ENCODE measurements around the gene ARHGAP25. TPM values are rescaled to one million over a fixed set of nuclear protein-coding genes. Genes with fewer than 3 reads are reported as not detected.
A peak's percentile ranks its signal among the peaks of the same experiment; 100 is the strongest.

The ARHGAP25 gene
- polyA plus RNA-seq, 4 donors: 1.8 to 7.6 (median 3.1) TPM

DNA sequence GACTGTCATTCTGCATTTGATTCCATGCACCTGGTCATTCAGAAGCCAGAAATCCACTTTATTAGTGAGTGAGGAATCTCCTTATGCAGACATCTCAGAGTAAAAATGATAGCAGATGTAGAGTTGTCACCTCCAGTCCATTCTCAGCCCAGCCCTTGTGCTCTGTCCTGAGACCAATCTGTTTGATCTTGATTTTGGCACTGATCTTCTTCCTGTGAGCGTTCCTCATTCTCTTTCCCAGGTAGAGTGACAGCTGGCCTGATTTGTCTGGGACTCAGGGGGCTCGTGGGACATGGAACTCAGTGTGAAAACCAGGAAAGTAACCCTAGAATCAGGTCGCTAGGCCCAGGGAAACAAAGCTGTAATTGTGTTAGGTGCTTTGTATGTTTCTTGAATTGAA, 8.9 kb downstream of the ARHGAP25 start:
- H3K9me3 ChIP-seq (ENCODE audit: control insufficient read depth in 2 of 2, insufficient read depth in 1 of 2, low read depth in 1 of 2, low read length in 1 of 2): no peaks in the 10 kb centered on the region
- FAIRE-seq (no peak), DNase-seq (no peak)
- no peak overlapping the region for H3K4me3 ChIP-seq (ENCODE audit: low read depth in 1 of 3, low read length in 3 of 3)
- peaks cover 0 to 7% (median 0%) of the 10 kb centered on the region in 3 donors for H3K4me1 ChIP-seq (ENCODE audit: control insufficient read depth in 3 of 3, insufficient read depth in 2 of 3, low read depth in 1 of 3, low read length in 2 of 3)
- no peaks in the 10 kb centered on the region for H3K27me3 ChIP-seq (ENCODE audit: control insufficient read depth in 3 of 3, insufficient read depth in 3 of 3, low read length in 3 of 3)
- H3K27ac ChIP-seq (ENCODE audit: low read depth in 1 of 3, low read length in 2 of 3): no peak overlapping the region
- WGBS, 3 donors: 69 to 81% (median 80%) methylated on average over 3 of the region's 3 CpGs
- no peaks in the 10 kb centered on the region for H3K36me3 ChIP-seq (ENCODE audit: control insufficient read depth in 3 of 3, insufficient read depth in 2 of 3, low read depth in 1 of 3, low read length in 3 of 3)

DNA sequence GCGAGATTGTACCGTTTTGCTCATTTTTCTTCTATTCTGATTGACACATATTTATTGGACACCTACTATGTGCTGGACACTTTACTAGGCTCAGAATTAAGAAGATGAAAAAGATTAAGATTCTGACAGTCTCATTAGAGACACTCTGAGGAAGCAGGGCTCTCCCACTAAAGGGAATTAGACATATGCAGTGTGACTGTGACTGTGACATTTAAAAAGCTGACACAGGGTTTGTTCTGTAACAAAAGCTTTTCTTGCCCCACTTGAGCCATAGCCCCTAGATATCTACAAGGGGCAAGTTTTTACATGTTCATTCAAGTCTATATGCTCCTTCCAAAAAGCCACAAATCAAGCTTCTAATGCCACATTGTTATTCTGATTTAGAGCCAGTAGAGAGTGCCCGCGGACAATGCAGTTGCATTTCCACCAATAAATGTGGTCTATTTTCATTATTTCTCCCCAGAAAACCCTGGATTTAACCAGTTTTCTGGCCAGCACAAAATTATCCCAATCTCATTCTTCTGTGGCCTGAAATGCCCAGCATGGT, 9.8 kb downstream of the ARHGAP25 start:
- Histone ChIP-seq H3K4me3 (ENCODE audit: low read depth in 1 of 3, low read length in 3 of 3) (no peak overlapping the region), H3K36me3 (ENCODE audit: control insufficient read depth in 3 of 3, insufficient read depth in 2 of 3, low read depth in 1 of 3, low read length in 3 of 3) (no peaks in the 10 kb centered on the region), H3K27ac (ENCODE audit: low read depth in 1 of 3, low read length in 2 of 3) (no peak overlapping the region), H3K4me1 (ENCODE audit: control insufficient read depth in 3 of 3, insufficient read depth in 2 of 3, low read depth in 1 of 3, low read length in 2 of 3) (peaks cover 0 to 7% (median 0%) of the 10 kb centered on the region in 3 donors), H3K9me3 (ENCODE audit: control insufficient read depth in 2 of 2, insufficient read depth in 1 of 2, low read depth in 1 of 2, low read length in 1 of 2) (no peaks in the 10 kb centered on the region), H3K27me3 (ENCODE audit: control insufficient read depth in 3 of 3, insufficient read depth in 3 of 3, low read length in 3 of 3) (no peaks in the 10 kb centered on the region)
- FAIRE-seq (no peak), DNase-seq (no peak)
- WGBS, 3 donors: 82 to 89% (median 88%) methylated on average over 4 of the region's 4 CpGs

- 72 to 87% (median 74%) methylated on average over 2 of the region's 2 CpGs for WGBS, 3 donors
- H3K4me3 ChIP-seq (ENCODE audit: low read depth in 1 of 3, low read length in 3 of 3): no peak overlapping the region
- H3K9me3 ChIP-seq (ENCODE audit: control insufficient read depth in 2 of 2, insufficient read depth in 1 of 2, low read depth in 1 of 2, low read length in 1 of 2): no peaks in the 10 kb centered on the region
- H3K27ac ChIP-seq (ENCODE audit: low read depth in 1 of 3, low read length in 2 of 3): no peak overlapping the region
- peaks cover 0 to 5% (median 0%) of the 10 kb centered on the region in 3 donors for H3K4me1 ChIP-seq (ENCODE audit: control insufficient read depth in 3 of 3, insufficient read depth in 2 of 3, low read depth in 1 of 3, low read length in 2 of 3)
- no peaks in the 10 kb centered on the region for H3K36me3 ChIP-seq (ENCODE audit: control insufficient read depth in 3 of 3, insufficient read depth in 2 of 3, low read depth in 1 of 3, low read length in 3 of 3)
- no peak for DNase-seq
- no peak for FAIRE-seq
- H3K27me3 ChIP-seq (ENCODE audit: control insufficient read depth in 3 of 3, insufficient read depth in 3 of 3, low read length in 3 of 3): no peaks in the 10 kb centered on the region
Observed at GRCh38 chr2:68745006-68745405, 10.4 kb downstream of the ARHGAP25 start.

GRCh38 chr2:68746408-68746807, 11.8 kb downstream of the ARHGAP25 start:
- Histone ChIP-seq H3K4me3 (ENCODE audit: low read depth in 1 of 3, low read length in 3 of 3) (no peak overlapping the region), H3K36me3 (ENCODE audit: control insufficient read depth in 3 of 3, insufficient read depth in 2 of 3, low read depth in 1 of 3, low read length in 3 of 3) (no peaks in the 10 kb centered on the region), H3K4me1 (ENCODE audit: control insufficient read depth in 3 of 3, insufficient read depth in 2 of 3, low read depth in 1 of 3, low read length in 2 of 3) (no peaks in the 10 kb centered on the region), H3K9me3 (ENCODE audit: control insufficient read depth in 2 of 2, insufficient read depth in 1 of 2, low read depth in 1 of 2, low read length in 1 of 2) (no peaks in the 10 kb centered on the region), H3K27ac (ENCODE audit: low read depth in 1 of 3, low read length in 2 of 3) (no peak overlapping the region), H3K27me3 (ENCODE audit: control insufficient read depth in 3 of 3, insufficient read depth in 3 of 3, low read length in 3 of 3) (no peaks in the 10 kb centered on the region)
- FAIRE-seq (no peak), DNase-seq (no peak)
- WGBS, 3 donors: 93 to 95% (median 95%) methylated on average over 11 of the region's 11 CpGs

DNA sequence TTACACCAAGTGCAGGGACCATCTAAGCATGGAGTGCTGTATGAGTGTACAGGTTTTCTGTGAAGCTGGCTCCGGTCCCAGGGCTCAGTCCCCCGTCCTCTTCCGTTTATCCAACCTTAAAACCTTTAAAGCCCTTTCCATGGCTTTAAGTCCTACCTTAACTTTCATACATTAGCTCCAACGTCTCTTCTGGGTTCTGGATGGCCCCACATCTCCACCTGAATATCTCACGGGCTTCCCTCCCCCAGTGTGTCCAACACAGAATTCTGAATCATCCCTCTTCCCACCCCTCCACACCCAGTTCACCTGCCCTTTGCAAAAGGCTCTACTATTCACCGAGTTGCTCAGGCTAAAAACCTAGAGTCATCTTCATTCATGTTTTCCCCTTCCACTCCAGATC, 12.8 kb downstream of the ARHGAP25 start:
- Histone ChIP-seq H3K36me3 (ENCODE audit: control insufficient read depth in 3 of 3, insufficient read depth in 2 of 3, low read depth in 1 of 3, low read length in 3 of 3) (no peaks in the 10 kb centered on the region), H3K27ac (ENCODE audit: low read depth in 1 of 3, low read length in 2 of 3) (no peak overlapping the region), H3K27me3 (ENCODE audit: control insufficient read depth in 3 of 3, insufficient read depth in 3 of 3, low read length in 3 of 3) (no peaks in the 10 kb centered on the region), H3K4me3 (ENCODE audit: low read depth in 1 of 3, low read length in 3 of 3) (no peak overlapping the region), H3K9me3 (ENCODE audit: control insufficient read depth in 2 of 2, insufficient read depth in 1 of 2, low read depth in 1 of 2, low read length in 1 of 2) (no peaks in the 10 kb centered on the region), H3K4me1 (ENCODE audit: control insufficient read depth in 3 of 3, insufficient read depth in 2 of 3, low read depth in 1 of 3, low read length in 2 of 3) (no peaks in the 10 kb centered on the region)
- FAIRE-seq (no peak), DNase-seq (no peak)
- WGBS, 3 donors: 74 to 87% (median 81%) methylated on average over 6 of the region's 6 CpGs

- no peaks in the 10 kb centered on the region for H3K36me3 ChIP-seq (ENCODE audit: control insufficient read depth in 3 of 3, insufficient read depth in 2 of 3, low read depth in 1 of 3, low read length in 3 of 3)
- FAIRE-seq (no peak), DNase-seq (no peak)
- no peak overlapping the region for H3K4me3 ChIP-seq (ENCODE audit: low read depth in 1 of 3, low read length in 3 of 3)
- no peaks in the 10 kb centered on the region for H3K4me1 ChIP-seq (ENCODE audit: control insufficient read depth in 3 of 3, insufficient read depth in 2 of 3, low read depth in 1 of 3, low read length in 2 of 3)
- H3K9me3 ChIP-seq (ENCODE audit: control insufficient read depth in 2 of 2, insufficient read depth in 1 of 2, low read depth in 1 of 2, low read length in 1 of 2): no peaks in the 10 kb centered on the region
- no peaks in the 10 kb centered on the region for H3K27me3 ChIP-seq (ENCODE audit: control insufficient read depth in 3 of 3, insufficient read depth in 3 of 3, low read length in 3 of 3)
- 37 to 60% (median 47%) methylated on average over 2 of the region's 2 CpGs for WGBS, 3 donors
- H3K27ac ChIP-seq (ENCODE audit: low read depth in 1 of 3, low read length in 2 of 3): peak overlapping the region in 1 of 3 donors; percentile 32
Observed at GRCh38 chr2:68747900-68748299, 13.3 kb downstream of the ARHGAP25 start.

DNA sequence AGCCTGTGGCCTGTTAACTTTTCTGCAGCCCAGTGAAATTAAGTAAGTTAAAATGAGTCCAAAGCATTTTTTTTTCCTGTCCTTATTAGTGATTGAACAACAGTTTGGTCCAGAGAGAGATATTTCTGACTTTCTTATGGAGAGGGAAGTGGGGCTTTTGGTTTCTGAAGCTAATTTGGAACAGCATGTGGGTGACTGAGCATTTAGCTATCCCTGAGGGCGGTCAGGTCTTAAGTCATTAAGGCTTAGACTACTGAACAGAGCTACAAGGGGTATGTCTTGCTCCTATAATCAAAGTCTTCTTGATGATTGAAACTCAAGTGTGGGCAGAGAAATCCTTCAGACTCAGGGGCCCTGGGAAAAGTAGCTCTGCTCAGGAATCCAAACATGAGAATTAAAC, 14.0 kb downstream of the ARHGAP25 start:
- no peaks in the 10 kb centered on the region for H3K9me3 ChIP-seq (ENCODE audit: control insufficient read depth in 2 of 2, insufficient read depth in 1 of 2, low read depth in 1 of 2, low read length in 1 of 2)
- no peak overlapping the region for H3K4me3 ChIP-seq (ENCODE audit: low read depth in 1 of 3, low read length in 3 of 3)
- no peaks in the 10 kb centered on the region for H3K27me3 ChIP-seq (ENCODE audit: control insufficient read depth in 3 of 3, insufficient read depth in 3 of 3, low read length in 3 of 3)
- 87 to 90% (median 90%) methylated on average over 1 of the region's 1 CpG for WGBS, 3 donors
- peaks cover 0 to 3% (median 0%) of the 10 kb centered on the region in 3 donors for H3K4me1 ChIP-seq (ENCODE audit: control insufficient read depth in 3 of 3, insufficient read depth in 2 of 3, low read depth in 1 of 3, low read length in 2 of 3)
- no peak overlapping the region for H3K27ac ChIP-seq (ENCODE audit: low read depth in 1 of 3, low read length in 2 of 3)
- H3K36me3 ChIP-seq (ENCODE audit: control insufficient read depth in 3 of 3, insufficient read depth in 2 of 3, low read depth in 1 of 3, low read length in 3 of 3): no peaks in the 10 kb centered on the region
- FAIRE-seq (no peak), DNase-seq (no peak)

GRCh38 chr2:68749345-68749744, 14.7 kb downstream of the ARHGAP25 start:
- no peak for DNase-seq

More at GRCh38 chr2:68749345-68749744, 14.7 kb downstream of the ARHGAP25 start:
- Histone ChIP-seq H3K27ac (ENCODE audit: low read depth in 1 of 3, low read length in 2 of 3) (no peak overlapping the region), H3K4me1 (ENCODE audit: control insufficient read depth in 3 of 3, insufficient read depth in 2 of 3, low read depth in 1 of 3, low read length in 2 of 3) (peaks cover 0 to 3% (median 0%) of the 10 kb centered on the region in 3 donors), H3K4me3 (ENCODE audit: low read depth in 1 of 3, low read length in 3 of 3) (no peak overlapping the region), H3K9me3 (ENCODE audit: control insufficient read depth in 2 of 2, insufficient read depth in 1 of 2, low read depth in 1 of 2, low read length in 1 of 2) (no peaks in the 10 kb centered on the region), H3K27me3 (ENCODE audit: control insufficient read depth in 3 of 3, insufficient read depth in 3 of 3, low read length in 3 of 3) (no peaks in the 10 kb centered on the region), H3K36me3 (ENCODE audit: control insufficient read depth in 3 of 3, insufficient read depth in 2 of 3, low read depth in 1 of 3, low read length in 3 of 3) (no peaks in the 10 kb centered on the region)
- 91 to 93% (median 92%) methylated on average over 6 of the region's 6 CpGs for WGBS, 3 donors
- no peak for FAIRE-seq

Data from small intestine (tissue), 7 donors.